HepG2 (cell line): ENCODE data around the gene ALG9. TPM values are rescaled to one million over a fixed set of nuclear protein-coding genes. Genes with fewer than 3 reads are reported as not detected.

Experiments
- ATAC-seq: fragments of 200-7000 bp; cut with Tn5 transposase; 3 replicates; pipeline ENCODE4 v1.9.1; 2020; ENCODE audit warnings: mild to moderate bottlenecking, moderate library complexity
- BruUV-seq: library from RNA; stranded (reverse); fragments of 400-500 nt; replicated peaks from 2 replicates; lab custom pipeline; 2021; lab: Mats Ljungman, UMichigan
- CTCF ChIA-PET: fragments of 300-600 bp; formaldehyde crosslinking; extraction: SDS; loops from one replicate; lab custom pipeline; 2021; ENCODE audit warnings: low total read pairs, inconsistent platforms, low intra/inter-chr PET ratio; lab: Yijun Ruan, JAX
- POLR2A ChIA-PET: fragments of 350-600 bp; sonication (Branson Sonifier 250); formaldehyde crosslinking; loops from one replicate; lab custom pipeline; 2020; ENCODE audit warnings: antibody characterized with exemption, inconsistent platforms; lab: Yijun Ruan, JAX
- DNase-seq: peaks from one replicate; pipeline ENCODE4 v3.0.0-alpha.2; 2015; ENCODE audit warnings: low spot score
- FAIRE-seq: peaks from 3 replicates; lab custom pipeline; 2011; peaks lifted over from hg19 to GRCh38; lab: Jason Lieb, UNC
- H2AFZ ChIP-seq: one replicate; pipeline ENCODE4 v1.6.1; 2011; ENCODE audit warnings: low read length, inconsistent platforms
- H3K27ac ChIP-seq: fragments of 300-600 bp; 3 replicates; pipeline ENCODE4 v1.8.0; 2011; ENCODE audit warnings: mixed run types, mild to moderate bottlenecking, mixed read lengths, low read length, inconsistent platforms; ENCODE audit not compliant: insufficient read depth; ENCODE audit errors: extremely low read length
- H3K27me3 ChIP-seq, 2 experiments: fragments of 200-600 bp in 1 of 2; 2 replicates in 1 of 2; 3 replicates in 1 of 2; pipeline versions ENCODE4 v1.6.0 to v1.8.0; 2011; ENCODE audit warnings: low read length in 2 of 2, mild to moderate bottlenecking in 2 of 2, moderate library complexity in 2 of 2, inconsistent platforms in 1 of 2; ENCODE audit not compliant: insufficient read depth in 2 of 2, control insufficient read depth in 1 of 2
- H3K36me3 ChIP-seq, 2 experiments: fragments of 200-600 bp in 1 of 2; replicated peaks in 1 of 2; 2 replicates in 1 of 2; 3 replicates in 1 of 2; pipeline versions ENCODE4 v1.5.1 to v1.8.0; 2011; ENCODE audit warnings: low read length in 2 of 2, inconsistent platforms in 1 of 2; ENCODE audit not compliant: insufficient read depth in 2 of 2, control insufficient read depth in 1 of 2
- H3K4me1 ChIP-seq: 2 replicates; pipeline ENCODE4 v1.5.1; 2012; ENCODE audit warnings: low read length, inconsistent platforms; ENCODE audit not compliant: insufficient read depth
- H3K4me2 ChIP-seq: 2 replicates; pipeline ENCODE4 v1.6.0; 2011; ENCODE audit warnings: low read depth, low read length, inconsistent platforms
- H3K4me3 ChIP-seq, 3 experiments: fragments of 200-600 bp in 1 of 3; sonication (generic), shearing (Covaris generic) in 1 of 3; replicated peaks in 1 of 3; 2 replicates each; pipeline ENCODE4 v1.5.1; 2011 to 2016; ENCODE audit warnings: low read length in 3 of 3, inconsistent platforms in 2 of 3, low read depth in 2 of 3, mild to moderate bottlenecking in 2 of 3, control low read depth in 1 of 3, mixed read lengths in 1 of 3; ENCODE audit not compliant: insufficient read depth in 1 of 3
- H3K79me2 ChIP-seq: one replicate; pipeline ENCODE4 v1.6.1; 2011; ENCODE audit warnings: low read length, inconsistent platforms; ENCODE audit not compliant: insufficient read depth
- H3K9ac ChIP-seq: 2 replicates; pipeline ENCODE4 v1.6.0; 2011; ENCODE audit warnings: mild to moderate bottlenecking, low read depth, low read length, inconsistent platforms; ENCODE audit not compliant: insufficient read depth
- H3K9me3 ChIP-seq: 2 replicates; pipeline ENCODE4 v1.5.1; 2012; ENCODE audit warnings: mild to moderate bottlenecking, low read length
- H4K20me1 ChIP-seq: 2 replicates; pipeline ENCODE4 v1.6.0; 2011; ENCODE audit warnings: inconsistent platforms, mild to moderate bottlenecking, low read length, moderate library complexity; ENCODE audit not compliant: insufficient read depth
- CHD2 ChIP-seq: IDR thresholded peaks from 2 replicates; pipeline ENCODE4 v1.6.1; 2011; ENCODE audit warnings: low read depth, low read length, improper control_type of control experiment
- REPIN1 ChIP-seq: sonication (generic); formaldehyde crosslinking; IDR thresholded peaks from 2 replicates; pipeline ENCODE4 v1.8.0; 2022; ENCODE audit warnings: missing genetic modification reagents, low read depth, mild to moderate bottlenecking, borderline replicate concordance
- SP4 ChIP-seq: sonication (generic); formaldehyde crosslinking; IDR thresholded peaks from 2 replicates; pipeline ENCODE4 v1.8.1; 2023; ENCODE audit warnings: mild to moderate bottlenecking, missing genetic modification reagents
- ZBTB3 ChIP-seq: sonication (generic); formaldehyde crosslinking; IDR thresholded peaks from 2 replicates; pipeline ENCODE4 v1.4.0; 2020; ENCODE audit warnings: low read depth, mild to moderate bottlenecking, moderate library complexity, missing genetic modification reagents, borderline replicate concordance
- ZNF121 ChIP-seq: sonication (generic); formaldehyde crosslinking; IDR thresholded peaks from 2 replicates; pipeline ENCODE4 v1.5.0; 2020; ENCODE audit warnings: mild to moderate bottlenecking, missing genetic modification reagents
- WGBS: methylation state at CpG from one replicate; pipeline ENCODE4 v1.1.6; 2017; ENCODE audit warnings: low lambda C conversion rate; 5-methylcytosine and 5-hydroxymethylcytosine counted together
- in situ Hi-C: cut with HindIII; loops from 2 replicates; pipeline ENCODE4 v1.10.0; 2017; ENCODE audit warnings: low pct_unique_long_range_greater_than_20kb; ENCODE audit not compliant: extremely low pct_ligation_motif_present
- intact Hi-C: fragments of 100-400 bp; cut with micrococcal nuclease; formaldehyde crosslinking; loops from one replicate; pipeline ENCODE4 v1.10.0; 2022; ENCODE audit not compliant: unreplicated experiment
- polyA plus RNA-seq, 8 experiments: library from polyadenylated mRNA; depleted of rRNA in 3 of 8; stranded (reverse) in 7 of 8; unstranded in 1 of 8; fragments of >200 nt; fragmentation: Illumina TruSeq in 4 of 8; extraction: Trizol in 4 of 8; gene quantifications; 2 replicates each; pipeline versions ENCODE4 v1.2.1 to v1.2.3, GENCODE V29; 2011 to 2016; ENCODE audit warnings: low read depth in 4 of 8, missing spikeins in 1 of 8, mixed read lengths in 1 of 8; ENCODE audit not compliant: insufficient read depth in 1 of 8
- total RNA-seq, 5 experiments: library from RNA; depleted of rRNA; stranded (reverse); fragments of >200 nt; fragmentation: Illumina TruSeq; extraction: Trizol; gene quantifications; 2 replicates each; pipeline ENCODE4 v1.2.3, GENCODE V29; 2016; ENCODE audit warnings: low read depth in 1 of 5
- TF ChIP-seq, protein P1 (sequence below): sonication (generic); formaldehyde crosslinking; IDR thresholded peaks from 2 replicates; pipeline ENCODE4 v1.4.0; 2020; ENCODE audit warnings: mild to moderate bottlenecking, missing genetic modification reagents
- TF ChIP-seq, protein P2 (sequence below): sonication (generic); formaldehyde crosslinking; IDR thresholded peaks from 2 replicates; pipeline ENCODE4 v1.8.1; 2022; ENCODE audit warnings: low read depth, mild to moderate bottlenecking, missing genetic modification reagents
- TF ChIP-seq, protein P3 (sequence below): sonication (generic); formaldehyde crosslinking; IDR thresholded peaks from 2 replicates; pipeline ENCODE4 v1.4.0; 2020; ENCODE audit warnings: low read depth, mild to moderate bottlenecking, missing genetic modification reagents
- TF ChIP-seq, protein P4 (sequence below): sonication (generic); formaldehyde crosslinking; conservative IDR thresholded peaks from 2 replicates; pipeline ENCODE4 v1.4.0; 2020; ENCODE audit warnings: missing genetic modification reagents
- TF ChIP-seq, protein P5 (sequence below): sonication (generic); formaldehyde crosslinking; IDR thresholded peaks from 2 replicates; pipeline ENCODE4; 2020; ENCODE audit warnings: missing genetic modification reagents, mild to moderate bottlenecking, borderline replicate concordance

Gene ALG9
- total and polyA plus RNA-seq, 2 of the 13 experiments (the other 11 are each of a cell fraction or from before 2014, with no cell fraction given), result 39.4 to 40.6 TPM

DNA sequence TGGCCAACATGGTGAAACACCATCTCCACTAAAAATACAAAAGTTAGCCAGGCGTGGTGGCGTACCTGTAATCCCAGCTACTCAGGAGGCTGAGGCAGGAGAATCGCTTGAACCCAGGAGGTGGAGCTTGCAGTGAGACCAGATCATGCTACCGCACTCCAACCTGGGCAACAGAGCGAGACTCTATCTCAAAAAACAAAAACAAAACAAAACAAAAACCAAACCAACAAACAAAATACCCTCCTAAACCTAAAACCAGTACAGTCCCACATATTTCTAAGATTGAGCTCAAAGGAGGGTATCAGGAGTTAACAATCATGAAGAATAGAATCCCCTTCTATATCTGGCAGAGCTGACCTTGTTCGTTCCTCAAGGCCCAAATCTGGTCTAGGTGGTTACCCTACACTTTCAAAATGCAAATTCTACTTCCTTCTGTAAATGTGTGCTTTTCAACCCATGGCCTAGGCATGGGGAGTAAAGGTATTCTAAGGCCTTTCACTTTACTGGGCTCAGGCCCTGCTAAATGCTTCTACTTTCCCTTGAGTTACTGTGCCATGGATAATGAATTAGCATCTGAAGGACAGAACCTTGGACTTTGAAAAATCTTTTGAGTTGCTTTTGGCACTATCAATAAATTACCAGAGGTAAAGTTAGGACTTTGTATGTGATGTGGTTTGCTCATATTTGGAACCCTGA lies 94.8 kb downstream of the ALG9 start (continued):
- TF ChIP-seq REPIN1 (CRISPR knock-in tag) (no peak), ZBTB3 (CRISPR knock-in tag) (no peak), CHD2 (no peak)
- TF ChIP-seq, protein P1, sequence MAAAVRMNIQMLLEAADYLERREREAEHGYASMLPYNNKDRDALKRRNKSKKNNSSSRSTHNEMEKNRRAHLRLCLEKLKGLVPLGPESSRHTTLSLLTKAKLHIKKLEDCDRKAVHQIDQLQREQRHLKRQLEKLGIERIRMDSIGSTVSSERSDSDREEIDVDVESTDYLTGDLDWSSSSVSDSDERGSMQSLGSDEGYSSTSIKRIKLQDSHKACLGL (CRISPR knock-in tag), result no peak
- TF ChIP-seq, protein P2, sequence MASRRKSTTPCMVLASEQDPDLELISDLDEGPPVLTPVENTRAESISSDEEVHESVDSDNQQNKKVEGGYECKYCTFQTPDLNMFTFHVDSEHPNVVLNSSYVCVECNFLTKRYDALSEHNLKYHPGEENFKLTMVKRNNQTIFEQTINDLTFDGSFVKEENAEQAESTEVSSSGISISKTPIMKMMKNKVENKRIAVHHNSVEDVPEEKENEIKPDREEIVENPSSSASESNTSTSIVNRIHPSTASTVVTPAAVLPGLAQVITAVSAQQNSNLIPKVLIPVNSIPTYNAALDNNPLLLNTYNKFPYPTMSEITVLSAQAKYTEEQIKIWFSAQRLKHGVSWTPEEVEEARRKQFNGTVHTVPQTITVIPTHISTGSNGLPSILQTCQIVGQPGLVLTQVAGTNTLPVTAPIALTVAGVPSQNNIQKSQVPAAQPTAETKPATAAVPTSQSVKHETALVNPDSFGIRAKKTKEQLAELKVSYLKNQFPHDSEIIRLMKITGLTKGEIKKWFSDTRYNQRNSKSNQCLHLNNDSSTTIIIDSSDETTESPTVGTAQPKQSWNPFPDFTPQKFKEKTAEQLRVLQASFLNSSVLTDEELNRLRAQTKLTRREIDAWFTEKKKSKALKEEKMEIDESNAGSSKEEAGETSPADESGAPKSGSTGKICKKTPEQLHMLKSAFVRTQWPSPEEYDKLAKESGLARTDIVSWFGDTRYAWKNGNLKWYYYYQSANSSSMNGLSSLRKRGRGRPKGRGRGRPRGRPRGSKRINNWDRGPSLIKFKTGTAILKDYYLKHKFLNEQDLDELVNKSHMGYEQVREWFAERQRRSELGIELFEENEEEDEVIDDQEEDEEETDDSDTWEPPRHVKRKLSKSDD, result no peak
- TF ChIP-seq, all 625 proteins: peak for 0

DNA sequence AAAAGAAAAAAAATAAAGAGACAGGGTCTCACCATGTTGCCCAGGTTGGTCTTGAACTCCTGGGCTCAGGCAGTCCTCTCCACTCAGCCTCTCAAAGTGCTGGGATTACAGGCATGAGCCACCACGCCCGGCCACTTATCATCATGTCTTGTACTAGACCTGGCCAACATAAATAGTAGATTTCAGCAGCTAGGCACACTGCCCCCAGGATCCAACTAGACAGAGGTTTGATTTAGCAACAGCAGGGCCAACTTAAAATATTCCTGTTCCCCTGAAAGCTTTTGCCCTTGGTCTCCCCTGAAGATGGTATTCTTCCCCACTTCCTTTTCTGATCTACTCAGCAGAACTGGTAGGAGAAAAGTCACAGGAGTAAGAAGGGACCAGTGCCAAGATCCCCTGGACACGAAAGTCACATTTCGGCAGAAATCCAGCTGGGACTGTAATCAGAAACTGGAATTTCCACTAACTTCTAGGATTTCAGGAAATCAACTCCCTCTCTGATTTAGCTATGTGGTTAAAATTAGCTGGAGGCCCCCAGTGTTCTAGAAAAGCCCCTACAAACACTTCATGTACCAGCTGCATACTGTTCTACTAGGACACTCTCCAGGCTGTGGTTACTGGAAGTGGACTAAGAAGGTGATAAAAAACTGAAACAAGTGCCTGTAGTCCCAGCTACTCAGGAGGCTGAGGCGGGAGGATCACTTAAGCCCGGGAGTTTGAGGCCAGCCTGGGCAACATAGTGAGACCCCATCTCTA lies 96.2 kb downstream of the ALG9 start:
- no peak for FAIRE-seq
- Histone ChIP-seq H3K27me3 (no peaks in the 10 kb centered on the region), H3K4me1 (peaks cover 51% of the 10 kb centered on the region), H3K4me3 (no peak overlapping the region), H2AFZ (no peak overlapping the region), H3K9me3 (no peaks in the 10 kb centered on the region), H3K27ac (no peak overlapping the region), H3K4me2 (no peak overlapping the region), H4K20me1 (no peaks in the 10 kb centered on the region), H3K9ac (no peak overlapping the region), H3K36me3 (no peaks in the 10 kb centered on the region), H3K79me2 (no peaks in the 10 kb centered on the region)
- intact Hi-C loops, result no loop called here
- no peak for DNase-seq
- ChIA-PET CTCF (no interaction called here), POLR2A (interaction anchor here (1.0 to 1.5 kb wide), 2 partner anchors 9 to 96 kb away, joined by 3 to 4 read pairs; partner anchors contain the start of genes ALG9 and PPP2R1B)
- in situ Hi-C loops, result loop anchor here (5.0 kb wide), 1 partner anchor 173 kb away; the partner anchor contains the start of gene SIK2
- WGBS, result 96% methylated on average over 6 of the region's 6 CpGs
- BruUV-seq, result no TSS peak
- ATAC-seq, result no peak
- peak; percentile 52; the same call in 1 of the 2 replicates for TF ChIP-seq ZNF121 (CRISPR knock-in tag)
- TF ChIP-seq, protein P3, sequence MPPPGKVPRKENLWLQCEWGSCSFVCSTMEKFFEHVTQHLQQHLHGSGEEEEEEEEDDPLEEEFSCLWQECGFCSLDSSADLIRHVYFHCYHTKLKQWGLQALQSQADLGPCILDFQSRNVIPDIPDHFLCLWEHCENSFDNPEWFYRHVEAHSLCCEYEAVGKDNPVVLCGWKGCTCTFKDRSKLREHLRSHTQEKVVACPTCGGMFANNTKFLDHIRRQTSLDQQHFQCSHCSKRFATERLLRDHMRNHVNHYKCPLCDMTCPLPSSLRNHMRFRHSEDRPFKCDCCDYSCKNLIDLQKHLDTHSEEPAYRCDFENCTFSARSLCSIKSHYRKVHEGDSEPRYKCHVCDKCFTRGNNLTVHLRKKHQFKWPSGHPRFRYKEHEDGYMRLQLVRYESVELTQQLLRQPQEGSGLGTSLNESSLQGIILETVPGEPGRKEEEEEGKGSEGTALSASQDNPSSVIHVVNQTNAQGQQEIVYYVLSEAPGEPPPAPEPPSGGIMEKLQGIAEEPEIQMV (CRISPR knock-in tag), result no peak
- TF ChIP-seq SP4 (CRISPR knock-in tag), result no peak
- TF ChIP-seq, protein P4, sequence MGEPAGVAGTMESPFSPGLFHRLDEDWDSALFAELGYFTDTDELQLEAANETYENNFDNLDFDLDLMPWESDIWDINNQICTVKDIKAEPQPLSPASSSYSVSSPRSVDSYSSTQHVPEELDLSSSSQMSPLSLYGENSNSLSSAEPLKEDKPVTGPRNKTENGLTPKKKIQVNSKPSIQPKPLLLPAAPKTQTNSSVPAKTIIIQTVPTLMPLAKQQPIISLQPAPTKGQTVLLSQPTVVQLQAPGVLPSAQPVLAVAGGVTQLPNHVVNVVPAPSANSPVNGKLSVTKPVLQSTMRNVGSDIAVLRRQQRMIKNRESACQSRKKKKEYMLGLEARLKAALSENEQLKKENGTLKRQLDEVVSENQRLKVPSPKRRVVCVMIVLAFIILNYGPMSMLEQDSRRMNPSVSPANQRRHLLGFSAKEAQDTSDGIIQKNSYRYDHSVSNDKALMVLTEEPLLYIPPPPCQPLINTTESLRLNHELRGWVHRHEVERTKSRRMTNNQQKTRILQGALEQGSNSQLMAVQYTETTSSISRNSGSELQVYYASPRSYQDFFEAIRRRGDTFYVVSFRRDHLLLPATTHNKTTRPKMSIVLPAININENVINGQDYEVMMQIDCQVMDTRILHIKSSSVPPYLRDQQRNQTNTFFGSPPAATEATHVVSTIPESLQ, result no peak
- TF ChIP-seq, protein P5, sequence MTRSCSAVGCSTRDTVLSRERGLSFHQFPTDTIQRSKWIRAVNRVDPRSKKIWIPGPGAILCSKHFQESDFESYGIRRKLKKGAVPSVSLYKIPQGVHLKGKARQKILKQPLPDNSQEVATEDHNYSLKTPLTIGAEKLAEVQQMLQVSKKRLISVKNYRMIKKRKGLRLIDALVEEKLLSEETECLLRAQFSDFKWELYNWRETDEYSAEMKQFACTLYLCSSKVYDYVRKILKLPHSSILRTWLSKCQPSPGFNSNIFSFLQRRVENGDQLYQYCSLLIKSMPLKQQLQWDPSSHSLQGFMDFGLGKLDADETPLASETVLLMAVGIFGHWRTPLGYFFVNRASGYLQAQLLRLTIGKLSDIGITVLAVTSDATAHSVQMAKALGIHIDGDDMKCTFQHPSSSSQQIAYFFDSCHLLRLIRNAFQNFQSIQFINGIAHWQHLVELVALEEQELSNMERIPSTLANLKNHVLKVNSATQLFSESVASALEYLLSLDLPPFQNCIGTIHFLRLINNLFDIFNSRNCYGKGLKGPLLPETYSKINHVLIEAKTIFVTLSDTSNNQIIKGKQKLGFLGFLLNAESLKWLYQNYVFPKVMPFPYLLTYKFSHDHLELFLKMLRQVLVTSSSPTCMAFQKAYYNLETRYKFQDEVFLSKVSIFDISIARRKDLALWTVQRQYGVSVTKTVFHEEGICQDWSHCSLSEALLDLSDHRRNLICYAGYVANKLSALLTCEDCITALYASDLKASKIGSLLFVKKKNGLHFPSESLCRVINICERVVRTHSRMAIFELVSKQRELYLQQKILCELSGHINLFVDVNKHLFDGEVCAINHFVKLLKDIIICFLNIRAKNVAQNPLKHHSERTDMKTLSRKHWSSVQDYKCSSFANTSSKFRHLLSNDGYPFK (CRISPR knock-in tag), result no peak
